ENCODE measurements around the gene SLC22A25. TPM values are rescaled to one million over a fixed set of nuclear protein-coding genes. Genes with fewer than 3 reads are reported as not detected.

SLC22A25 gene
- total RNA-seq, 1 experiment from 2014 or later: not detected

DNA sequence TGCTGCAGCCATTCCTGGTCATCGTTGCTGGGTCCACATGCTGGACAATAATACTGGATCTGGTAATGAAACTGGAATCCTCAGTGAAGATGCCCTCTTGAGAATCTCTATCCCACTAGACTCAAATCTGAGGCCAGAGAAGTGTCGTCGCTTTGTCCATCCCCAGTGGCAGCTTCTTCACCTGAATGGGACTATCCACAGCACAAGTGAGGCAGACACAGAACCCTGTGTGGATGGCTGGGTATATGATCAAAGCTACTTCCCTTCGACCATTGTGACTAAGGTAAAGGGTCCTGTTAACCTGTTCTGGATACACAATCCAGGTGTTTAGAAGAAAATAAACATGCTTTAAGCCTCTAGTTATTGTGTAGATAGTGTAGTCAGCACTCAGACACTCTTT is 46.9 kb upstream of the SLC22A25 start:
- POLR2A ChIA-PET: no interaction called here
- peaks cover 26% of the 10 kb centered on the region for H3K27me3 ChIP-seq (ENCODE audit: insufficient read depth, low read length)
- H3K79me2 ChIP-seq (ENCODE audit: insufficient read depth, low read length): no peaks in the 10 kb centered on the region
- no peaks in the 10 kb centered on the region for H3K9me3 ChIP-seq (ENCODE audit: control insufficient read depth in 1 of 2, insufficient read depth in 1 of 2, low read depth in 1 of 2, low read length in 2 of 2)
- no peak overlapping the region for H3K9ac ChIP-seq (ENCODE audit: low read length)
- no peaks in the 10 kb centered on the region for H4K20me1 ChIP-seq (ENCODE audit: insufficient read depth)
- no peaks in the 10 kb centered on the region for H3K36me3 ChIP-seq (ENCODE audit: control insufficient read depth in 1 of 2, insufficient read depth in 2 of 2, low read length in 2 of 2)
- DNase-seq (ENCODE audit: low read depth, low spot score) (no peak), ATAC-seq (no peak)
- no peak overlapping the region for H2AFZ ChIP-seq (ENCODE audit: low read depth, low read length, poor library complexity, severe bottlenecking)
- H3K4me3 ChIP-seq (replicated peaks in 1 of 2; ENCODE audit: low read depth in 1 of 2, low read length in 2 of 2): no peak overlapping the region
- H3K9me2 ChIP-seq (ENCODE audit: insufficient read depth): no peaks in the 10 kb centered on the region
- RAD21 ChIA-PET (ENCODE audit: low non-redundant PET in 1 of 2, low total read pairs in 2 of 2, uncharacterized antibody in 2 of 2, unreplicated experiment in 2 of 2): no interaction called here
- CTCF ChIA-PET: no interaction called here
- TF ChIP-seq ZNF274 (IDR thresholded peaks at IDR 0.05; ENCODE audit: low read depth, low read length) (no peak), EZH2 (IDR thresholded peaks at IDR 0.05) (no peak), TCF7L2 (IDR thresholded peaks at IDR 0.05; ENCODE audit: borderline replicate concordance, extremely low read depth, insufficient read depth, insufficient read length) (no peak), EGR1 (IDR thresholded peaks at IDR 0.05; ENCODE audit: low read depth) (no peak), SRF (IDR thresholded peaks at IDR 0.05; ENCODE audit: low read depth) (no peak), CEBPB (IDR thresholded peaks at IDR 0.05; ENCODE audit: low read depth) (no peak), SP1 (IDR thresholded peaks at IDR 0.05; ENCODE audit: low read depth) (no peak), CBX3 (IDR thresholded peaks at IDR 0.05; ENCODE audit: low read depth) (no peak), ZFX (IDR thresholded peaks at IDR 0.05) (no peak), ELF1 (IDR thresholded peaks at IDR 0.05; ENCODE audit: borderline replicate concordance, low read depth) (no peak)
- TF ChIP-seq, protein P1, sequence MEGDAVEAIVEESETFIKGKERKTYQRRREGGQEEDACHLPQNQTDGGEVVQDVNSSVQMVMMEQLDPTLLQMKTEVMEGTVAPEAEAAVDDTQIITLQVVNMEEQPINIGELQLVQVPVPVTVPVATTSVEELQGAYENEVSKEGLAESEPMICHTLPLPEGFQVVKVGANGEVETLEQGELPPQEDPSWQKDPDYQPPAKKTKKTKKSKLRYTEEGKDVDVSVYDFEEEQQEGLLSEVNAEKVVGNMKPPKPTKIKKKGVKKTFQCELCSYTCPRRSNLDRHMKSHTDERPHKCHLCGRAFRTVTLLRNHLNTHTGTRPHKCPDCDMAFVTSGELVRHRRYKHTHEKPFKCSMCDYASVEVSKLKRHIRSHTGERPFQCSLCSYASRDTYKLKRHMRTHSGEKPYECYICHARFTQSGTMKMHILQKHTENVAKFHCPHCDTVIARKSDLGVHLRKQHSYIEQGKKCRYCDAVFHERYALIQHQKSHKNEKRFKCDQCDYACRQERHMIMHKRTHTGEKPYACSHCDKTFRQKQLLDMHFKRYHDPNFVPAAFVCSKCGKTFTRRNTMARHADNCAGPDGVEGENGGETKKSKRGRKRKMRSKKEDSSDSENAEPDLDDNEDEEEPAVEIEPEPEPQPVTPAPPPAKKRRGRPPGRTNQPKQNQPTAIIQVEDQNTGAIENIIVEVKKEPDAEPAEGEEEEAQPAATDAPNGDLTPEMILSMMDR (IDR thresholded peaks at IDR 0.05 in 2 of 3, conservative IDR thresholded peaks at IDR 0.05 in 1 of 3; ENCODE audit: borderline replicate concordance in 1 of 3, insufficient read depth in 1 of 3, low read depth in 2 of 3, low read length in 2 of 3): no peak
- TF ChIP-seq, protein P2, sequence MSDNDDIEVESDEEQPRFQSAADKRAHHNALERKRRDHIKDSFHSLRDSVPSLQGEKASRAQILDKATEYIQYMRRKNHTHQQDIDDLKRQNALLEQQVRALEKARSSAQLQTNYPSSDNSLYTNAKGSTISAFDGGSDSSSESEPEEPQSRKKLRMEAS (IDR thresholded peaks at IDR 0.05): no peak
- H3K27ac ChIP-seq (ENCODE audit: low read depth, low read length): no peak overlapping the region
- BruUV-seq (replicated peaks): no TSS peak
- H3K4me2 ChIP-seq (ENCODE audit: low read length): no peak overlapping the region
- intact Hi-C loops (cut with micrococcal nuclease): no loop called here
- no peaks in the 10 kb centered on the region for H3K4me1 ChIP-seq (ENCODE audit: control insufficient read depth in 1 of 2, insufficient read depth in 2 of 2, low read length in 2 of 2)

Data from HCT116 (cell line).